NCI-H2227 (cell line): ENCODE results near the gene BRAF.
"Not testable (repeated sequence)": the region's sequence is repeated elsewhere in the genome, so short reads cannot be mapped to it uniquely, and the experiment has no call there.

Experiments
- DNase-seq: peaks from one replicate; lab custom pipeline; 2025; ENCODE audit not compliant: unreplicated experiment; lab: John Stamatoyannopoulos, UW

The BRAF gene

DNA sequence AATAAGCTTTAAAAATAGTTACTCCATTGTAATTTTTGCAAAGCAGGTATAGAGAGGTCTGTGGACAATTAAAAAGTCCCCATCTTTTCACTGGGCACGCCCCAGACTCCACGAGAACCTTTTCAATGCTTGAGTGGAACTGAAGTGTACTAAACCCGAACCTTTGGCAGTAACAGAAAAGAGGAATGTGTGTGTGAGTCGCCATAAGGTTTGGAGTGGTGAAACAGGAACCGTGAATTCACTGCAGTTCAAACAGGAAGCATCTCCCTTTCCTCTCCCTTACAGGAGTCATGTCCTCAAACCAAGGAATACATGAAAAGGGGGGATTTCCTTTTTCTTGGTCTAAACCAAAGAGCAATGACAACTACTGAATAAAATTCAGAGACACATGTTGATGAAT, 205.0 kb downstream of the BRAF start:
- no peak for DNase-seq

DNA sequence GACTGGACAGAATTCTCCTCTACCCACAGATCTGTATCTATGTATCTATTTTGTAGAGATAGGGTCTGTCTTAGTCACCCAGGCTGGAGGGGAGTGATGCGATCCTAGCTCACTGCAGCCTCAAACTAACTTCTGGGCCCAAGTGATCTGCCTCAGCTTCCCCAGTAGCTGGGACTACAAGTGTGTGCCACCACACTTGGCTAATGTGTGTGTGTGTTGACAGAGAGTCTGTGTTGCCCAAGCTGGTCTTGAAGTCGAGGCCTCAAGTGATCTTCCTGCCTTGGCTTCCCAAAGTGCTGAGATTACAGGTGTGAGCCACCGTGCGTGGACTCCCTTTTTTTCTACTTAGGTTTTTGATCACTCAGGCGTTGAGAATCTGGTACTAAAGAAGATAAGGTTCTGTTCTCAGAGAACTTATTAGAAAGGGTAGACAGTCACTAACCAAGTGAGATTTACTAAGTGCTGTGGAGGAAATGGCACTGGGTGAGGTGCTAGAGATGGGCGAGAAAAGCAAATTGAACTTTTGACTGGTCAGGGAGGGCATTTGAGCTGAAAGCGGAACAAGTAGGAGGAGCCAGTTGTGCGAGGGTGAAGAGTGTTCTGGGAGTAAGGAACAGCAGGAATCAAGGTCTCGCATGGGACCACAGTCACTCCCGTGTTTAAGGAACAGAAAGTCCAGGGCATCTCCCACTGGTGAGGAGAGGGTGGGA, 210.2 kb downstream of the BRAF start:
- no peak for DNase-seq

DNA sequence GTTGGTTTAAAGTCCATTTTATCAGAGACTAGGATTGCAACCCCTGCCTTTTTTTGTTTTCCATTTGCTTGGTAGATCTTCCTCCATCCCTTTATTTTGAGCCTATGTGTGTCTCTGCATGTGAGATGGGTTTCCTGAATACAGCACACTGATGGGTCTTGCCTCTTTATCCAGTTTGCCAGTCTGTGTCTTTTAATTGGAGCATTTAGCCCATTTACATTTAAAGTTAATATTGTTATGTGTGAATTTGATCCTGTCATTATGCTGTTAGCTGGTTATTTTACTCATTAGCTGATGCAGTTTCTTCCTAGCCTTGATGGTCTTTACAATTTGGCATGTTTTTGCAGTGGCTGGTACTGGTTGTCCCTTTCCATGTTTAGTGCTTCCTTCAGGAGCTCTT, 212.3 kb downstream of the BRAF start:
- not testable (repeated sequence) for DNase-seq

DNA sequence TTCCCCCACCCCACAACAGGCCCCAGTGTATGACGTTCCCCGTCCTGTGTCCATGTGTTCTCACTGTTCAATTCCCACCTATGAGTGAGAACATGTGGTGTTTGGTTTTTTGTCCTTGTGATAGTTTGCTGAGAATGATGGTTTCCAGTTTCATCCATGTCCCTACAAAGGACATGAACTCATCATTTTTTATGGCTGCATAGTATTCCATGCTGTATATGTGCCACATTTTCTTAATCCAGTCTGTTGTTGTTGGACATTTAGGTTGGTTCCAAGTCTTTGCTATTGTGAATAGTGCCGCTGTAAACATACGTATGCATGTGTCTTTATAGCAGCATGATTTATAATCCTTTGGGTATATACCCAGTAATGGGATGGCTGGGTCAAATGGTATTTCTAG, 216.0 kb downstream of the BRAF start:
- DNase-seq: not testable (repeated sequence)

DNA sequence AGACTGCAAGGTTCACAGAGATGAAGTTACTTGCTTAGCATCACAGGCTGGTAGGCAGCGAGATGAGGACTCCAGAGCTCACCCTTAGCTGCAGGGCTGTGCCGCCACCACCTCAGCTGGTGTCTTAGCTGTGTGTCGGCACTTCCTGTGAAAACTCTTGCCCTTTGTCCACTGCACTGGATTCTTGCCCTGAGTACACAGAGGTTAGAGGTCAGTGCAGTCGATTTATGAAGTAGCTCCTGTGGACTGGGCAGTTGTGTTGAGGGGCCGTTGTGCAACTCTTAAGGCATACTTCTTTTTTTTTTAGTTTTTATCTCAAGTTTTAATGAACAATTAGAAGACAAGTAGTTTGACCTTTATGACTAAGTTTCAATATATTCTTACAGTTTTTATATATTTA, 217.6 kb downstream of the BRAF start:
- DNase-seq: no peak

DNA sequence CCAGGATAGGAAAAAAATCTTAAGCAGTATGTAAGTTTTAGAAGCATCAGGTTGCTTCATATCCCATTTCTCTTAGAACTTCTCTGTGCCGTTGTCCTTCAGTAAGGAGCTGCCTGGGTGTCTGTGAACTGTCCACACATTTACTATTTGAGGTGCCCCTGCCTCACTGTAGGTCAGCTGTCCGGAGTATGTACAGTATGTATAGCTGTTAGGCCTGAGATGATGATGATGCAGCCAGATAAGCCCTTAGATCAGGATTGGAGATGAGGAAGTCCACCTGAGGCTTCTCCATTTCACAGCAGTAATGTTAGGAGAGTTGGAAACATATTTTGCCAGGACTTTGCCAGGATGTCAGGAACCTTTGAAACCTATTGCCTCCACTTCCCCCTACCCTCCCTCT, 220.5 kb downstream of the BRAF start:
- no peak for DNase-seq

DNA sequence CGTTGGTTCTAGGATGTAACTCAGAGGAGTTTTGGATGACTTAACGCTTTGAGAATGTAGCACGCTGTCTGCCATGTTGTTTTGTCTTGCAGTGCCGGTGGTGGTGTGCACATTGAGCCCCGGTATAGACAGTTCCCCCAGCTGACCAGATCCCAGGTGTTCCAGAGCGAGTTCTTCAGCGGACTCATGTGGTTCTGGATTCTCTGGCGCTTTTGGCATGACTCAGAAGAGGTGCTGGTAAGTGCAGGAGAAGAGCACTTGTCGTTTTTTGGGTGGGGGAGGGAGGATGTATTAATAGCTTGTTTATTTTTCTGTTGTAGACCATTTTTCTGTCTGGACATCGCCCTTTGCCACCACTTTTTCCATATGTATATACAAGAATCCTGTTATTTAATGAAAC, 222.0 kb downstream of the BRAF start:
- DNase-seq: no peak

DNA sequence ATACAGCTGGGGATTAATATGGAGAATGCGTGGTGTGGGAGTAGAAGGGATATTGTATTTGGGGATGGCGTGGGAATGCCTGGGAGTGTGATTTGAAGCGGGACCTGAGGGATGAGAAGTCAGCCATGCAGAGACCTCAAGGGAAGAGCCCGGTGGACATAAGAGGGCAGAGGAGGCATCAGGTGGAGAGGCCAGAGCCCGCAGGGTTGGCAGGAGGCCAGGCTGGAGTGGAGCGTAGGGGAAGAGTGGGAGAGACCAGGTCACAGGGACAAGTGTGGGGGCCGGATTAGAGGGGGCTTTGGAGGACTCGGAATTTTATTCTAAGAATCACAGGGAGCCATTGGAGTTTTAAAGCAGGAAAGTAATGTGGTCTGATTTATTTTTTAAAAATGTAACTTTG, 226.3 kb downstream of the BRAF start:
- peak; percentile 23 for DNase-seq

DNA sequence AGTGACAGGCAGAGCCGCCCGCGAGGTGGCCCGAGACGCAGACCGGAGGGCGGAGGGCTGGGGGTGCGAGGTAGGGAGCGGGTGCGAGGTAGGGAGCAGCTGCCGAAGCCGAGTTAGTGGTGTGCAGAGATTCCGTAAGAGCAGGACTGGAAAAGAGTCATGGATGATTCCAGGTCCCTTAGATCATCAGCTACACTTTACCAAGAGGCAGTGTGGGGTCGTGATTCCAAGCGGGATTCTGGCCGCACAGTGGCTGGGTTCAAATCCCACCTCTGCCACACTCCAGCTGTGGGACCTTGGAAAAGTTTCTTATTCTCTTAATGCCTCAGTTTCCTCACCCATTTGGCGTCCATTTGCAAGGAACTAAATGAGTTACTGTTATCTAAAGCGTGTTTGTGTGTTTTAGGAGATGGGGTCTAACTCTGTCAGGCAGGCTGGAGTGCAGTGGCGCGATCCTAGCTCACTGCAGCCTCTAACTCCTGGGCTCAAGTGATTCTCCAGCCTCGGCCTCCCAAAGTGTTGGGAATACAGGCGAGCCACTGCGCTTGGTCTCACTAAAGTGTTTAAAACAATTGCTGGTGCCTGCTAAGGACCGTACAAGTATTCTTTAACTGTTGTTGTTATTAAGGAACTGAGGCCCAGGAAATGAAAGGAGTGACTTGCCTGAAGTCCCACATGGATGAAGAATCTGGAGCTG, 227.1 kb downstream of the BRAF start:
- no peak for DNase-seq

DNA sequence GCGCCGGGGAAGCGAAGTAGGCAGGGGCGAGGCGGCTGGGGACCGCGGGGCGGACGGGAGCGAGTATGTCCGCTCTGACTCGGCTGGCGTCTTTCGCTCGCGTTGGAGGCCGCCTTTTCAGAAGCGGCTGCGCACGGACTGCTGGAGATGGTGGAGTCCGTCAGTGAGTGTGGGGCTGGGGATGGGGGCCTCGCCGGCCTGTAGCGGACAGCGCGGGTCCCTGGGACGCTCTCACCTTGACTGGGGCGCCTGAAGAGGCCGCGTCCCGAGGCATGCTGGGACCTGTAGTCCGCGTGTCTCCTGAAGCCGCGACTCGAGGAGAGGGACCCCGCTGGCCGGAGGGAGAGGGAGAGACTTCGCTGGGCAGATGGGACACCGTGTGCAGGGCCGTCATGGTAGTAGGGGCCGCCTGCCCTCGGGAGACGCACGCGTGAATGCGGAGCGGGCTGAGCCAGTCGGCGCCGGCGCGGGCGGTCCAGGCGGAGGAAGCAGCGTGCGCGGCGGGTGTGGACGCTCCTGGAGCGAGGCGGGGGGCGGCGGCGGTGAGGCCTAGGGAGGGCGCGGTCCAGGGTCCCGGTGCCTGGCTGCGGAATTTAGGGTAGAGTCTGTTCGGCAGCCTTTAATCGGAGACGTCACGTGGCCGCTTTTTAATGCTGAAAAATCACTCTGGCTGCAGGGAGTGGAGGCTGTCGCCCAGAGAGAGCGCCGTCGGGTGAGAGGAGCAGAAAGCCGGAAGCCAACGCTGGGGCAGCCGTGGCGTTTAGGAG, 227.9 kb downstream of the BRAF start, which contains the start of gene NDUFB2:
Gene NDUFB2, plus strand, starts transcription at position 29 of the 767 bp plus-strand sequence. Its CDS starts 37 bp downstream, at position 66.
- DNase-seq: peak; percentile 93

DNA sequence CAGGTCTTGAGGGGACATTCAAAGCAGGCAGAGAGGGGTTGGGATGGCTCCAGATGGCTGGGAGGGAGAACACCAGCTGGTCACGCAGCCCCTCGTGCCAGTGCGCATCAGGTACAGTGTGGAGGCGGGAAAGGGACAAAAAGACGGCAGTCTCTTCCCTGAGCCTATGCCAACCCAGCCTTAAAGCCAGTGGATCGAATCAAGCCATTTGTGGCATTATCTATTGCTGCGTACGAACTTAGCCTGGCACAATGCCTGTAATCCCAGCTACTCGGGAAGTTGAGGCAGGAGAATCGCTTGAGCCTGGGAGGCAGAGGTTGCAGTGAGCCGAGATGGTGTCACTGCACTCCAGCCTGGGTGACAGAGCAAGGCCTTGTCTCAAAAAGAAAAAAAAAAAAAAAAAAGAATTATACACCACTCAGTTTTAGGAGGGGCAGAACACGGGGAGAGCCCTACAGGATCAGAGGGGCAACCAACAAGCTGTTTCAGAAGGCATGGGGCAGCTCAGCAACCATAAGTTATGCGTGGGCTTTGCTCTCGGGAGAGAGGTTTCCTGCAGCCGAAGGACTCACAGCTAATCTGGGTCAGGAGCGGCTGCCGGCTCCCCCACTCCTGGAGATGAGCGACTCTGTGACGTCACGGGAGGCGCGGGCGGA, 228.6 kb downstream of the BRAF start:
- peak; percentile 98 for DNase-seq

DNA sequence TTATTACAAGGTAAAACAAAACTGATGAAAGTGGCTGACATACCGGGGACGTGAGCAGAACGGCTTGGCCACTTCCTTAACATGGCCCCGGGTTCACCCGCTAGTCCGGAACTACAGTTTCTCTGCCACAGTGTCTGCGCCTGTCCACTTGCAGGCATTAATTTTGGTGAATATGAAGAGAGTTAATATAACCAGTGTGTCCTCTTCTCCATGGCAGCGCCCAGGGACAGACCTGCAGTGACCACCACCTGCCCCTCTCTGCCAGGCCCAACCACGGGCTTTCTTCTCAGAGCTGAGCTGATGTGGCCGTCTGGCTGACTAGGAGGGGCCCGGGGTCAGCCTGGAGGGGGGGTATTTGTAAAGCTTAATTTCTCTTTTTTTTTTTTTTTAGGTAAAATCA, 229.3 kb downstream of the BRAF start:
- no peak for DNase-seq

DNA sequence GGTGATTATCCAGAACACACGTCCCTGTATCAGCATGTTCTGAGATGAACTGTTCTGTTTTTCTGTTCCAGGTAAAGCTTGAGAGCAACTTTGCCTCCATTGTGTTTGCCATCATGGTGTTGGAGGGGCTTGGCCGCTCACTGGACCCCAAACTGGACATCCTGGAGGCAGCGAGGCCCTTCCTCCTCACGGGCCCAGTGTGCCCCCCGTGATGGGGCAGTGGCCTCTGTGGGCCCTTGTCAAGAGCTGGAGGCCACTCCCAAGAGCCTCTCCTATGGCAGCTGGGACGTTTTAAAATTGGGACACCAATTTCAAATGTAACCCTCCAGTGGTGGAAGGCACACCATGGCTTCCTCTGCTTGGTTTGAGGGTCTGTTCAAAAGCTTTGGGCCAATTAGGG, 230.1 kb downstream of the BRAF start:
- no peak for DNase-seq

DNA sequence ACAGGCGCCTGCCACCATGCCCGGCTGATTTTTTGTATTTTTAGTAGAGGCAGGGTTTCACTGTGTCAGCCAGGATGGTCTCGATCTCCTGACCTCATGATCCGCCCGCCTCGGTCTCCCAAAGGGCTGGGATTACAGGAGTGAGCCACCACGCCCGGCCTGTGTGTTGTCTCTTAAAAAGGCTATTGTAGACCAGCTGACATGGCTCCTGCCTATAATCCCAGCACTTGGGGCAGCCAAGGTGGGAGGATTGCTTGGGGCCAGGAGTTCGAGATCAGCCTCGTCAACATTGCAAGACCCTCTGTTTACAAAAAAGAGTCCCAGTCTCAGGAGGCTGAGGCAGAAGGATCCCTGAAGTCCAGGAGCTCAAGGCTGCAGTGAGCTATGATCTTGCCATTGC, 230.9 kb downstream of the BRAF start:
- not testable (repeated sequence) for DNase-seq

DNA sequence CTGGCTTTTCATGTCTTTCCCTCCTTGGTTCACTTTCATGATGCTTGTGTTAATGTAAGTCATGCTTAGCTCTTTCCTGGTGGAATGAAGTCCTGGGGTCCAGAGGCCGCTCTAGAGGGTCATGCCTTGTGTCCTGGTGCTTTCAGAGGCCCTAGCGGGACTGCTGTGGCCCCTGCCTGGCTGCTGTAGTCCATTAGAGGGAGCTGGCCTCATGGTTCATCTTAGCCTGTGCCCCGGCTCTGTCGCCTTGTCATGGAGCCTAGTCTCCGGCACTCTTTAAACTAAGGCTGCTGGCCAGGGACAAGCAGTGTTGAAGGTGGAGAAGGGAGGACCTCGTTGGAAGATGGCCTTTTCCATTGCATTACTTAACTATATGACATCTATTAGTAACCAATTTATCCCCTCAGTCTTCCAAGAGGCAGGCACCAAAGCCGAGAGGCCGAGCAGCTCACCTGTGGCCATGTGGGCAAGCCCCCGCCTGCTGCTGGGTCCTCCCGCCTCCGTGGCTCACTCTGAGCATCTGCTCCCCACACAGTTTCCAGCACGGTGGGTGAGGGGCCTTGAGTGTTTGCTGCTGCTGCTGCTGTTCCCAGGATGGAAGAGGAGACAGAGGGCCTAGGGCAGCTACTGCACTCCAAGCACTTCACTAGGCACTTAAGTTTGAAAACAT, 233.2 kb downstream of the BRAF start:
- no peak for DNase-seq

DNA sequence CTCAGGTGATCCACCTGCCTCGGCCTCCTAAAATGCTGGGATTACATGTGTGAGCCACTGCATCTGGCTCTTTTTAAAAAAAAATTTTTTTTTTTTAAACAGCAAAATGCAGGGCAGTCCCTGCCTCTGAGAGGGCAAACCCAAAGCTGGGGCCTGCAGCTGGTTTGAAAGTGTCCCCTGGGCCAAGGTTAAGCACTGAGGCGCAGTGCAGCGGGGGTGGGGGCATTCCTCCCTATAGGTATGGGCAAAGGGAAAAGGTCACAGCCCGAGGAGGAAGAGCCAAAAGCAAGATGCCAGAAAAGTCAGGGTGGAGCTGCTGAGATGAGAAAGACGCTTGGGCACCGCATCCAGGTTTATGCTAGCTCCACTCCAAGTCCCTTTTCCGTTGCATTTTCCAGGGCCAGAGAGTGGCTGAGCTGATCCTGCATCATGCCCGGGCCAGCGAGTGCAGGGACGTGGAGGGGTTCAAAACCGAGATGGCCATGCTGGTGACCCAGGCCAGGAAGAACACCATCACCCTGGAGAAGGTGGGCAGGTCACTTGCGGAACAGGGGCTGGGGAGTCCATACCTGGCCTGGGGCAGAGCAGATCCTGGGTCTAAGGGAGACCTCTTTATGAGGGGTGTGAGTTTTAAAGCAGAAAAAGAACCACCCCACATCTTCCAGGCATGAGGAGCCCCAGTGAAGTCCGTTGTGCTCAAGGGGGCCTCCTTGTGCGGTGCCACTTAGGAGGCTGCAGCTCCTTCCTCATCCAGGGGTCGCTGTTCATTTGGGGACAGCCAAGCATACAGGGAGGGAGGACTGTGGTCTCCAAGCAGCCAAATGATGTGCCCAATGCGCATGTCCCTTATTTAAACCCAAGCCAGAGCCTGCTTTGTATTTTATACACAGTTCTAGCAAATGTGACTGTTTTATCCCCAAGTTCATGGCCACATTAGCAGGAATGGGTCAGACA, 235.3 kb downstream of the BRAF start:
- DNase-seq: no peak

DNA sequence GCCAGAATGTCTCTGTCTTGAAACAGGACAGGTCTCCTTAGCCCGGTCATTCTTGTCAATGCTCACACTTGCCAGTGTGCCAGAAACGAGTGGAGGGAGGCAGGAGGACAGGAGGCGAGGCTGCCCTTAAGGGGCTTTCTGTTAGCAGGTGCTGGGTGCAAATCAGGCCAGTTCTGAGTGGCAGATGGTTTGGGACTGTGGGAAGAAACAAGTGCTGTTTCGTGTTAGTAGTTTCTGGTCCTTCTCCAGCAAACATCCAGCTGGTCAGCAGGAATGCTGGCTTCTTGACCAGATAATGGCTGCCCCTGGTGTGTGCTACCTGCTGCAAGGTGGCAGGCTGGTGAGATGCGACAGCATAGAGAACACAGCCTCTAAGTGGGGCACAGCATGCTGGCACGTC, 236.4 kb downstream of the BRAF start:
- no peak for DNase-seq

DNA sequence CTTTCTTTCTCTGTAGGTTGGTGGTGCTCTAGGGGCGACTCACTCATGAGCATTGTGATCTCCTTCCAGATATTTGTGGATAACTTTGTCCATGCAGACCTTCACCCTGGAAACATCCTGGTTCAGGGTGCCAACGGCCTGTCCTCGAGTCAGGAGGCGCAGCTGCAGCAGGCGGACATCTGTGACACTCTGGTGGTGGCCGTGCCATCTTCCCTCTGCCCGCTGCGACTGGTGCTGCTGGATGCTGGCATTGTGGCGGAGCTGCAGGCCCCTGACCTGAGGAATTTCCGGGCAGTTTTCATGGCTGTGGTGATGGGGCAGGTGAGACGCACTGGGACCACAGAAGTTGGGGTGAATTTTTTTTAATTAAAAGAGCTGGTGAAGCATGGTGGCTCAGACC, 237.8 kb downstream of the BRAF start:
- no peak for DNase-seq

DNA sequence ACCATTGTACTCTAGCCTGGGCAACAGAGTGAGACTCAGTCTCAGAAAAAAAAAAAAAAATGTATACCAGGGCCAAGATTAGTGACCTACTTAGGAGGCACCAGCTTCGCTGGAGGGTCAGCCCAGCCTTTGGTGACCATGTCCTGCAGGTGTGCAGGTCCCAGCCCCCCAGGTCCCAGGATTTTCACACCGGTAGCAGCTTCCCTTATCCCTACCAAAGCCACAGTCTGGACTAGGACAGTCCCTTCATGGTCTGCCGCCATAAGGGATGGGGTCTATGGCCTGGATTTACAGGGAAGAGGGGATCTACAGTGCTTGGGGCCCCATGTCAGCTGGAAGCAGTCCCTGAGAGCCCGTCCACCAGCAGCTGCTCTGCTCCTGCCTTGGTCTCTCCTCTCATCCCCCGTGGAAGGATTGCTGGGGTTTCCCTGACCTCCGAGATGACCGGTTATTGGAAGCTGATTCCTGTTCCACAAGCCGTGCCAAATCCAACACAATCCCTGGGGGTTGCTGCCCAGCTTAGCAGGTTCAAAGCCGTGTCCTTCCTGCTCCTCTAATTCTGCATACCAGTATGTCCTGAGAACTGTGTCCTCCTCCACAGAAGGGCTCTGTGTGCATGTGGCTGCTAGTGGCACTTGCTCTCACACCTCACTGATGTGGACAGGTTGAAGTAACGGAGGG, 239.2 kb downstream of the BRAF start:
- DNase-seq: no peak
